ENCODE measurements around the gene TLCD1. TPM values are rescaled to one million over a fixed set of nuclear protein-coding genes. Genes with fewer than 3 reads are reported as not detected.

Gene TLCD1
- total and polyA plus RNA-seq, 9 donors, result 0.75 to 7.0 (median 1.6) TPM; not detected in 1

- Histone ChIP-seq H3K4me1 (ENCODE audit: insufficient read depth) (peaks cover 12% of the 10 kb centered on the region), H3K9me3 (no peaks in the 10 kb centered on the region), H3K27ac (no peak overlapping the region), H3K4me3 (no peak overlapping the region), H3K36me3 (no peaks in the 10 kb centered on the region), H3K27me3 (no peaks in the 10 kb centered on the region)
- intact Hi-C loops (cut with DNase I), result no loop called here
- DNase-seq, result peak in 1 of 5 donors; percentile 33
- TF ChIP-seq POLR2A (IDR thresholded peaks at IDR 0.05) (no peak), CTCF (IDR thresholded peaks at IDR 0.05) (no peak), EP300 (IDR thresholded peaks at IDR 0.05) (no peak)
- 74 to 78% (median 75%) methylated on average over 17 to 19 of the region's 19 CpGs for WGBS, 3 donors
Observed at GRCh38 chr17:28741358-28742349, 15.6 kb upstream of the TLCD1 start.

GRCh38 chr17:28740406-28741357, 14.6 kb upstream of the TLCD1 start:
- Histone ChIP-seq H3K4me1 (ENCODE audit: insufficient read depth) (peaks cover 7% of the 10 kb centered on the region), H3K27ac (no peak overlapping the region), H3K4me3 (no peak overlapping the region), H3K27me3 (no peaks in the 10 kb centered on the region), H3K36me3 (no peaks in the 10 kb centered on the region), H3K9me3 (no peaks in the 10 kb centered on the region)
- intact Hi-C loops (cut with DNase I), result no loop called here
- no peak for TF ChIP-seq CTCF (IDR thresholded peaks at IDR 0.05)
- TF ChIP-seq EP300 (IDR thresholded peaks at IDR 0.05), result no peak
- TF ChIP-seq POLR2A (IDR thresholded peaks at IDR 0.05), result no peak
- WGBS, 3 donors, result 80 to 82% (median 81%) methylated on average over 10 of the region's 10 CpGs
- DNase-seq, result peak in 1 of 5 donors; percentile 29

- TF ChIP-seq EP300 (IDR thresholded peaks at IDR 0.05), result no peak
- TF ChIP-seq CTCF (IDR thresholded peaks at IDR 0.05), result no peak
- no peak for TF ChIP-seq POLR2A (IDR thresholded peaks at IDR 0.05)
- H3K4me3 ChIP-seq, result no peak overlapping the region
- H3K4me1 ChIP-seq (ENCODE audit: insufficient read depth), result no peaks in the 10 kb centered on the region
- H3K27me3 ChIP-seq, result no peaks in the 10 kb centered on the region
- intact Hi-C loops (cut with DNase I), result no loop called here
- 86 to 88% (median 86%) methylated on average over 10 of the region's 10 CpGs for whole genome bisulfite sequencing, 3 donors
- DNase-seq, result no peak
- no peaks in the 10 kb centered on the region for H3K9me3 ChIP-seq
- H3K36me3 ChIP-seq, result no peaks in the 10 kb centered on the region
- H3K27ac ChIP-seq, result no peak overlapping the region
Observed at GRCh38 chr17:28738680-28739384, 12.8 kb upstream of the TLCD1 start.
